Adrenal gland (tissue), 5 donors: ENCODE data around the gene IPO11.

ENCODE experiments used
- CTCF ChIP-seq, 6 experiments: fragments of 450-650 bp in 4 of 6; fragments of 200-600 bp in 2 of 6; sonication (generic) in 1 of 6; IDR thresholded peaks; 1 replicate in 5 of 6; 2 replicates in 1 of 6; pipeline versions ENCODE4 v1.5.1 to v1.8.0; 2016 to 2021; ENCODE audit warnings: antibody characterized with exemption in 6 of 6, mild to moderate bottlenecking in 2 of 6, moderate library complexity in 1 of 6
- POLR2A ChIP-seq, 2 donors: fragments of 450-650 bp; IDR thresholded peaks; one replicate each; pipeline ENCODE4 v1.6.1; 2017; ENCODE audit warnings: antibody characterized with exemption in 2 of 2, mild to moderate bottlenecking in 2 of 2, moderate library complexity in 1 of 2
- donor health status: DM: no; HTN: no; CAD: no.

- TF ChIP-seq CTCF (IDR thresholded peaks at IDR 0.05) (no peak), POLR2A (IDR thresholded peaks at IDR 0.05) (no peak)
These were observed 40.0 kb upstream of the IPO11 start for GRCh38 chr5:62372600-62372999.
